SK-N-SH (cell line): ENCODE data around the gene WIPF3. TPM values are rescaled to one million over a fixed set of nuclear protein-coding genes. Genes with fewer than 3 reads are reported as not detected.

Experiments used
- CTCF ChIA-PET: fragments of 300-600, 350-600 bp; formaldehyde crosslinking; extraction: SDS; loops from one replicate; lab custom pipeline; 2021; lab: Yijun Ruan, JAX
- POLR2A ChIA-PET: fragments of 350-600 bp; sonication (Branson Sonifier 250); formaldehyde crosslinking; extraction: SDS; loops from one replicate; lab custom pipeline; 2020; ENCODE audit warnings: antibody characterized with exemption, inconsistent platforms; lab: Yijun Ruan, JAX
- DNase-seq: peaks from one replicate; pipeline ENCODE4 v3.0.0; 2012
- H2AFZ ChIP-seq: fragments of 200-600 bp; sonication (generic); 2 replicates; pipeline ENCODE4 v1.8.1; 2016; ENCODE audit warnings: antibody characterized with exemption, mild to moderate bottlenecking, low read depth
- H3F3A ChIP-seq: fragments of 200-600 bp; sonication (generic); replicated peaks from 2 replicates; pipeline ENCODE3; 2016; ENCODE audit warnings: antibody characterized with exemption, mild to moderate bottlenecking; ENCODE audit not compliant: insufficient read depth
- H3K27ac ChIP-seq, 2 experiments: fragments of 200-500 bp in 1 of 2; fragments of 200-600 bp in 1 of 2; sonication (Bioruptor generic) in 1 of 2; sonication (generic), shearing (Covaris generic) in 1 of 2; 2 replicates each; pipeline versions ENCODE4 v1.5.1 to v1.6.1; 2014 to 2016; ENCODE audit warnings: low read depth in 2 of 2, inconsistent platforms in 1 of 2, low read length in 1 of 2, mild to moderate bottlenecking in 1 of 2, mixed read lengths in 1 of 2
- H3K27me3 ChIP-seq: fragments of 200-600 bp; sonication (generic), shearing (Covaris generic); 2 replicates; pipeline ENCODE4 v1.6.1; 2016; ENCODE audit warnings: mixed run types; ENCODE audit not compliant: insufficient read depth
- H3K36me3 ChIP-seq, 2 experiments: fragments of 200-500 bp in 1 of 2; fragments of 200-600 bp in 1 of 2; sonication (Bioruptor generic) in 1 of 2; sonication (generic) in 1 of 2; replicated peaks in 1 of 2; 2 replicates each; pipeline versions ENCODE3 to v1.5.1; 2014 to 2016; ENCODE audit warnings: low read length in 1 of 2, mild to moderate bottlenecking in 1 of 2; ENCODE audit not compliant: insufficient read depth in 2 of 2, control insufficient read depth in 1 of 2
- H3K4me1 ChIP-seq, 2 experiments: fragments of 200-500 bp in 1 of 2; fragments of 200-600 bp in 1 of 2; sonication (Bioruptor generic) in 1 of 2; sonication (generic), shearing (Covaris generic) in 1 of 2; 2 replicates each; pipeline versions ENCODE4 v1.5.1 to v1.6.1; 2014 to 2016; ENCODE audit warnings: low read depth in 1 of 2, low read length in 1 of 2, mixed run types in 1 of 2; ENCODE audit not compliant: insufficient read depth in 2 of 2, control insufficient read depth in 1 of 2
- H3K4me2 ChIP-seq: fragments of 200-600 bp; sonication (generic), shearing (Covaris generic); 2 replicates; pipeline ENCODE4 v1.6.1; 2017; ENCODE audit warnings: mixed run types
- H3K4me3 ChIP-seq, 2 experiments: fragments of 200-500 bp in 1 of 2; fragments of 200-600 bp in 1 of 2; sonication (Bioruptor generic) in 1 of 2; sonication (generic), shearing (Covaris generic) in 1 of 2; 2 replicates each; pipeline versions ENCODE4 v1.5.1 to v1.8.1; 2014 to 2016; ENCODE audit warnings: low read depth in 2 of 2, inconsistent platforms in 1 of 2, low read length in 1 of 2, mild to moderate bottlenecking in 1 of 2, mixed read lengths in 1 of 2, moderate library complexity in 1 of 2
- H3K79me2 ChIP-seq: fragments of 200-600 bp; sonication (generic); 2 replicates; pipeline ENCODE4 v1.8.1; 2017; ENCODE audit warnings: mild to moderate bottlenecking; ENCODE audit not compliant: insufficient read depth
- H3K9ac ChIP-seq: fragments of 200-600 bp; sonication (generic); 2 replicates; pipeline ENCODE4 v1.6.1; 2017; ENCODE audit warnings: mixed run types
- H3K9me2 ChIP-seq: fragments of 200-600 bp; sonication (generic); 2 replicates; pipeline ENCODE4 v1.6.1; 2017; ENCODE audit warnings: mixed run types
- H3K9me3 ChIP-seq: fragments of 200-600 bp; sonication (generic); 2 replicates; pipeline ENCODE4 v1.6.1; 2017; ENCODE audit warnings: mixed run types, mild to moderate bottlenecking, moderate library complexity
- H4K20me1 ChIP-seq: fragments of 200-600 bp; sonication (generic); 2 replicates; pipeline ENCODE4 v1.6.1; 2017; ENCODE audit warnings: mild to moderate bottlenecking, mixed run types; ENCODE audit not compliant: insufficient read depth
- CHD2 ChIP-seq: fragments of 150-350 bp; IDR thresholded peaks from 2 replicates; pipeline ENCODE4 v1.6.1; 2018; ENCODE audit warnings: low read length; ENCODE audit not compliant: partially characterized antibody
- CTCF ChIP-seq: fragments of 200-600 bp; sonication (generic); IDR thresholded peaks from 2 replicates; pipeline ENCODE4 v1.6.1; 2017; ENCODE audit warnings: antibody characterized with exemption, mild to moderate bottlenecking, moderate library complexity
- EP300 ChIP-seq, 2 experiments: IDR thresholded peaks; 2 replicates each; pipeline versions ENCODE4 v1.4.0 to v1.6.1; 2012; ENCODE audit warnings: borderline replicate concordance in 1 of 2, low read depth in 1 of 2, low read length in 1 of 2
- FOXJ3 ChIP-seq: sonication (generic); formaldehyde crosslinking; IDR thresholded peaks from 2 replicates; pipeline ENCODE4 v1.5.1; 2020; ENCODE audit warnings: mild to moderate bottlenecking, missing genetic modification reagents
- GATA2 ChIP-seq: sonication (generic); formaldehyde crosslinking; IDR thresholded peaks from 2 replicates; pipeline ENCODE4 v1.5.0; 2020; ENCODE audit warnings: mild to moderate bottlenecking, missing genetic modification reagents
- IRF3 ChIP-seq: fragments of 150-350 bp; IDR thresholded peaks from 2 replicates; pipeline ENCODE4 v1.6.1; 2016; ENCODE audit warnings: mild to moderate bottlenecking, low read depth, low read length
- MEF2A ChIP-seq: IDR thresholded peaks from 2 replicates; pipeline ENCODE4 v1.4.0; 2012; ENCODE audit warnings: low read depth, borderline replicate concordance
- MXI1 ChIP-seq: IDR thresholded peaks from 2 replicates; pipeline ENCODE4 v1.6.1; 2012; ENCODE audit warnings: mild to moderate bottlenecking, low read depth, low read length, improper control_type of control experiment
- RAD21 ChIP-seq: IDR thresholded peaks from 2 replicates; pipeline ENCODE4 v1.6.1; 2012; ENCODE audit warnings: mild to moderate bottlenecking, low read length
- RCOR1 ChIP-seq: fragments of 150-350 bp; IDR thresholded peaks from 2 replicates; pipeline ENCODE4 v1.6.1; 2017; ENCODE audit warnings: antibody characterized with exemption, low read length
- TEAD4 ChIP-seq: IDR thresholded peaks from 2 replicates; pipeline ENCODE4 v1.4.0; 2012; ENCODE audit warnings: mild to moderate bottlenecking, borderline replicate concordance; ENCODE audit not compliant: insufficient read depth
- WGBS: methylation state at CpG from one replicate; pipeline ENCODE4 v1.1.6; 2017; ENCODE audit warnings: low lambda C conversion rate; 5-methylcytosine and 5-hydroxymethylcytosine counted together
- polyA plus RNA-seq, 3 experiments: library from polyadenylated mRNA; depleted of rRNA; stranded (reverse); fragments of >200 nt; gene quantifications; 2 replicates each; pipeline ENCODE4 v1.2.3, GENCODE V29; 2012

WIPF3 gene
- polyA plus RNA-seq, 1 of the 3 experiments (the other 2 are of a cell fraction), result 0.02 TPM

GRCh38 chr7:29893351-29893965 lies 87.2 kb downstream of the WIPF3 start (continued):
- TF ChIP-seq CTCF (no peak), IRF3 (no peak)

GRCh38 chr7:29894256-29894655 lies 87.9 kb downstream of the WIPF3 start:
- no peak overlapping the region for H3K4me2 ChIP-seq
- H3K4me1 ChIP-seq, result peaks cover 0 to 29% of the 10 kb centered on the region in 2 experiments; a peak in 2 of 4 replicates
- no peaks in the 10 kb centered on the region for H3K36me3 ChIP-seq
- ChIA-PET POLR2A (interaction anchor here (0.7 kb wide), 1 partner anchor 9 kb away, joined by 3 read pairs; no protein-coding TSS in a partner anchor), CTCF (interaction anchor here (0.7 to 4.0 kb wide), 7 partner anchors 12 to 332 kb away, joined by 3 to 35 read pairs (median 4); no protein-coding TSS in a partner anchor)
- H3K4me3 ChIP-seq, result no peak overlapping the region
- H3K79me2 ChIP-seq, result no peaks in the 10 kb centered on the region
- TF ChIP-seq GATA2 (CRISPR knock-in tag), result peak; percentile 85
- TF ChIP-seq RAD21, result peak; percentile 13; the same call in 1 of the 2 replicates
- TF ChIP-seq EP300 (IDR thresholded peaks at IDR 0.05; ENCODE audit: borderline replicate concordance in 1 of 2, low read depth in 1 of 2, low read length in 1 of 2), result peak in 1 of 2 experiments; percentile 79; a peak in 2 of 4 replicates
- TF ChIP-seq CHD2, result peak; percentile 24
- peak; percentile 85 for TF ChIP-seq FOXJ3 (CRISPR knock-in tag)
- TF ChIP-seq MXI1, result peak; percentile 77; the same call in 1 of the 2 replicates
- no peak for TF ChIP-seq MEF2A
- peak; percentile 81 for TF ChIP-seq RCOR1
- TF ChIP-seq TEAD4, result no peak
- no peaks in the 10 kb centered on the region; the same call in 1 of the 2 replicates for H3K27me3 ChIP-seq
- peak; percentile 74 for DNase-seq
- H3K9me2 ChIP-seq, result no peaks in the 10 kb centered on the region
- no peaks in the 10 kb centered on the region for H3K9me3 ChIP-seq
- 19% methylated on average over 2 of the region's 2 CpGs for WGBS
- peak overlapping the region in 1 of 2 experiments; percentile 44; a peak in 2 of 4 replicates for H3K27ac ChIP-seq
- H3F3A ChIP-seq, result no peaks in the 10 kb centered on the region
- no peak overlapping the region for H2AFZ ChIP-seq
- H3K9ac ChIP-seq, result no peak overlapping the region
- no peaks in the 10 kb centered on the region for H4K20me1 ChIP-seq
